GM15510 (cell line): ENCODE data around the gene TRIML2.

Experiments
- POLR2A ChIP-seq: IDR thresholded peaks from 3 replicates; pipeline ENCODE4 v1.6.1; 2011; ENCODE audit warnings: borderline replicate concordance; ENCODE audit not compliant: insufficient read length; ENCODE audit errors: extremely low read depth

TRIML2 gene

DNA sequence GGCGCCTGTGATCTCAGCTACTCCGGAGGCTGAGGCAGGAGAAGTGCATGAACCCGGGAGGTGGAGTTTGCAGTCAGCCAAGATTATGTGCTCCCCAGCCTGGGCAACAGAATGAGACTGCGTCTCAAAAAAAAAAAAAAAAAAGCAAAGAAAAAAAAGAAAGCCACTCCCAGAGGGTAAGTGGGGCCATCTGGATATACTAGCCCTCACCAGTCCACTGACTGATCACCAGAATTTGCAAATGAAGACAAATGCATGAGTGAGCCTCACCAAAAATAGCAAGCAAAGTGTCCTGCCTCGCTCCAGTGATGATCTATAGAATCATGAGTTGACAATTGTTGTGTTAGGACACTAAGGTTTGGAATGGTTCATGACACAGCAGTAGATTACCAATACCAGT is 66.2 kb downstream of the TRIML2 start:
- no peak for TF ChIP-seq POLR2A

- no peak for TF ChIP-seq POLR2A
Measured at GRCh38 chr4:188042191-188042590, 67.2 kb downstream of the TRIML2 start.

- no peak for TF ChIP-seq POLR2A
Measured at GRCh38 chr4:188041721-188042120, 67.7 kb downstream of the TRIML2 start.
